ENCODE data around the gene RETSAT.

DNA sequence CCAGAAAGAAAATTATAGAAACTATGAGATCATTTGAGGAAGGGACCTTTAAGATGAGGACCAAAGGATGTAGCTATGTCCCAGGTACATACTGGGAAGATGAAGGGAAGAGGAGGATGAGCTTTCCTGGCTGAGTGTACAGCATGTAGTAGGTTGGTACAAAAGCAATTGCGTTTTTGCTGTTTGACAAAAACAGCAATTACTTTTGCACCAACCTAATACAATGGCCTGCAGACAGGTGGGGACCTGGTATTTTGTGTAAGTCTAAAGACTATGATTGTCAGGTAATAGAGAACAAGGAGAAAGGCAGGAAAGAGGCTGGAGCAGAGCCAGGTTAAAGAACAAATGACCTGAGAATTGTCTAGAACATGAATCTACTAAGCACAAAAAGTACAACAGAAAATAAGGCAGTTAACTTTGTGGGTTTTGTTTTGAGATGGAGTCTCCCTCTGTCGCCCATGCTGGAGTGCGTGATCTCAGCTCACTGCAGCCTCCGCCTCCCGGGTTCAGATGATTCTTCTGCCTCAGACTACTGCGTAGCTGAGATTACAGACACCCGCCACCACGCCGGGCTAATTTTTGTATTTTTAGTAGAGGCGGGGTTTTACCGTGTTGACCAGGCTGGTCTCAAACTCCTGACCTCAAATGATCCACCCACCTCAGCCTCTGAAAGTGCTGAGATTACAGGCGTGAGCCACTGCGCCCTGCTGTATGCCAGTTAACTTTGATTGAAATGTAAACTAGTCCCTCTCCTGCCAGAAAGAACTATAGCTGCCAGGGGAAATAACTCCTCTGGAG, 23.3 kb downstream of the RETSAT start:
- TF ChIP-seq, protein P1, sequence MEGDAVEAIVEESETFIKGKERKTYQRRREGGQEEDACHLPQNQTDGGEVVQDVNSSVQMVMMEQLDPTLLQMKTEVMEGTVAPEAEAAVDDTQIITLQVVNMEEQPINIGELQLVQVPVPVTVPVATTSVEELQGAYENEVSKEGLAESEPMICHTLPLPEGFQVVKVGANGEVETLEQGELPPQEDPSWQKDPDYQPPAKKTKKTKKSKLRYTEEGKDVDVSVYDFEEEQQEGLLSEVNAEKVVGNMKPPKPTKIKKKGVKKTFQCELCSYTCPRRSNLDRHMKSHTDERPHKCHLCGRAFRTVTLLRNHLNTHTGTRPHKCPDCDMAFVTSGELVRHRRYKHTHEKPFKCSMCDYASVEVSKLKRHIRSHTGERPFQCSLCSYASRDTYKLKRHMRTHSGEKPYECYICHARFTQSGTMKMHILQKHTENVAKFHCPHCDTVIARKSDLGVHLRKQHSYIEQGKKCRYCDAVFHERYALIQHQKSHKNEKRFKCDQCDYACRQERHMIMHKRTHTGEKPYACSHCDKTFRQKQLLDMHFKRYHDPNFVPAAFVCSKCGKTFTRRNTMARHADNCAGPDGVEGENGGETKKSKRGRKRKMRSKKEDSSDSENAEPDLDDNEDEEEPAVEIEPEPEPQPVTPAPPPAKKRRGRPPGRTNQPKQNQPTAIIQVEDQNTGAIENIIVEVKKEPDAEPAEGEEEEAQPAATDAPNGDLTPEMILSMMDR (IDR thresholded peaks at IDR 0.05) = no peak
- TF ChIP-seq EZH2 (IDR thresholded peaks at IDR 0.05; ENCODE audit: borderline replicate concordance, insufficient read depth, low read depth, low read length, poor library complexity, severe bottlenecking) = no peak
